ENCODE results near the gene FAM20A. TPM values are rescaled to one million over a fixed set of nuclear protein-coding genes. Genes with fewer than 3 reads are reported as not detected.

Gene FAM20A
- total and polyA plus RNA-seq, 2 of the 8 experiments (the other 6 are each of a cell fraction or from before 2014, with no cell fraction given): 3.6 to 11.9 TPM

GRCh38 chr17:68499587-68499986 is 101.6 kb downstream of the FAM20A start:
- H3K9me3 ChIP-seq (ENCODE audit: insufficient read depth in 2 of 2, low read depth in 1 of 2, low read length in 1 of 2): peaks cover 0 to 5% of the 10 kb centered on the region in 2 experiments; a peak in 1 of 4 replicates
- no peaks in the 10 kb centered on the region for H4K20me1 ChIP-seq (replicated peaks in 1 of 2; ENCODE audit: control insufficient read depth in 1 of 2, insufficient read depth in 2 of 2, low read length in 2 of 2)
- H4K8ac ChIP-seq (ENCODE audit: extremely low read depth, insufficient read depth, low read length): no peak overlapping the region
- no peak overlapping the region for H4K5ac ChIP-seq (ENCODE audit: insufficient read length, low read depth, low read length)
- H2BK15ac ChIP-seq (ENCODE audit: low read length): no peak overlapping the region
- no peaks in the 10 kb centered on the region for H3K27me3 ChIP-seq (replicated peaks in 1 of 4; ENCODE audit: control insufficient read depth in 3 of 4, extremely low read depth in 1 of 4, insufficient read depth in 3 of 4, low read length in 3 of 4)
- H3K14ac ChIP-seq (ENCODE audit: insufficient read length): no peak overlapping the region
- no peak overlapping the region for H2BK20ac ChIP-seq (ENCODE audit: low read length)
- WGBS, 2 experiments (ENCODE audit: extremely low coverage in 1 of 2, insufficient coverage in 1 of 2, insufficient read length in 1 of 2, insufficient replicate concordance in 2 of 2, low coverage in 1 of 2, low lambda C conversion rate in 2 of 2, missing lambda C conversion rate in 1 of 2): 86% methylated on average over 5 of the region's 5 CpGs; no CpG with 5 or more reads in 1 of the 2 experiments
- H3K9ac ChIP-seq (replicated peaks in 1 of 4; ENCODE audit: extremely low read depth in 1 of 4, low read depth in 3 of 4, low read length in 3 of 4): no peak overlapping the region
- no peaks in the 10 kb centered on the region for H3K79me1 ChIP-seq (ENCODE audit: low read depth, low read length)
- H3K56ac ChIP-seq (replicated peaks; ENCODE audit: insufficient read length, low read depth, low read length): no peak overlapping the region
- H3K27ac ChIP-seq (ENCODE audit: low read depth, low read length): no peak overlapping the region
- no peak overlapping the region for H2BK120ac ChIP-seq (replicated peaks; ENCODE audit: low read depth, low read length)
- ChIA-PET POLR2A (ENCODE audit: partially characterized antibody) (no interaction called here), CTCF (ENCODE audit: partially characterized antibody) (interaction anchor here (0.9 to 1.2 kb wide), 2 partner anchors 15 to 300 kb away, joined by 3 read pairs; no protein-coding TSS in a partner anchor)
- H3K79me2 ChIP-seq (ENCODE audit: control insufficient read depth in 1 of 2, insufficient read depth in 2 of 2, low read length in 2 of 2): no peaks in the 10 kb centered on the region
- H3K23ac ChIP-seq (ENCODE audit: insufficient read length): no peak overlapping the region
- no peak overlapping the region for H3K4me3 ChIP-seq (ENCODE audit: extremely low read depth in 1 of 4, insufficient read depth in 2 of 4, low read depth in 3 of 4, low read length in 4 of 4)
- no peaks in the 10 kb centered on the region for H3K4me1 ChIP-seq (replicated peaks in 1 of 4; ENCODE audit: control insufficient read depth in 3 of 4, insufficient read depth in 4 of 4, low read length in 3 of 4)
- no peak overlapping the region for H3K4ac ChIP-seq (replicated peaks; ENCODE audit: insufficient read length, low read depth, low read length)
- no peak overlapping the region for H4K91ac ChIP-seq (replicated peaks; ENCODE audit: insufficient read length, low read length)
- no peak overlapping the region for H2AFZ ChIP-seq (ENCODE audit: low read length)
- no peak overlapping the region for H3K4me2 ChIP-seq (ENCODE audit: insufficient read depth in 1 of 2, low read depth in 2 of 2, low read length in 2 of 2)
- no peak overlapping the region for H2BK12ac ChIP-seq (ENCODE audit: low read depth, low read length)
- FAIRE-seq (no peak), DNase-seq (ENCODE audit: low read depth in 1 of 2, low spot score in 2 of 2) (no peak)
- no peak overlapping the region for H3K18ac ChIP-seq (ENCODE audit: extremely low read depth, low read length)
- H2BK5ac ChIP-seq (ENCODE audit: low read depth, low read length): no peak overlapping the region
- H3K36me3 ChIP-seq (ENCODE audit: control insufficient read depth in 2 of 4, insufficient read depth in 4 of 4, low read length in 3 of 4): no peaks in the 10 kb centered on the region
- no peak overlapping the region for H2AK5ac ChIP-seq (ENCODE audit: low read depth, low read length)
- no peak for TF ChIP-seq SIRT6 (IDR thresholded peaks at IDR 0.05; ENCODE audit: low read length)
- no peak for TF ChIP-seq CEBPB (IDR thresholded peaks at IDR 0.05; ENCODE audit: low read depth, low read length)
- TF ChIP-seq CHD1 (IDR thresholded peaks at IDR 0.05; ENCODE audit: low read depth, low read length): no peak
- TF ChIP-seq JUN (IDR thresholded peaks at IDR 0.05; ENCODE audit: low read depth, low read length): no peak
- no peak for TF ChIP-seq CTCF (IDR thresholded peaks at IDR 0.05; ENCODE audit: control extremely low read depth in 1 of 3, insufficient read depth in 1 of 3, low read depth in 1 of 3, low read length in 3 of 3)
- TF ChIP-seq GABPA (IDR thresholded peaks at IDR 0.05; ENCODE audit: borderline replicate concordance, insufficient read depth, low read length): no peak
- no peak for TF ChIP-seq MAFK (IDR thresholded peaks at IDR 0.05; ENCODE audit: low read depth, low read length)
- TF ChIP-seq SP2 (IDR thresholded peaks at IDR 0.05; ENCODE audit: low read length): no peak
- no peak for TF ChIP-seq CBX5 (IDR thresholded peaks at IDR 0.05; ENCODE audit: low read depth, low read length)
- TF ChIP-seq USF2 (IDR thresholded peaks at IDR 0.05; ENCODE audit: low read length): no peak
- TF ChIP-seq RBBP5 (IDR thresholded peaks at IDR 0.05; ENCODE audit: borderline replicate concordance, low read depth, low read length): no peak
- H3K23me2 ChIP-seq (ENCODE audit: low read depth, low read length): no peaks in the 10 kb centered on the region
